Stimulated activated CD8-positive, alpha-beta memory T cell treated with anti-CD3 and anti-CD28 coated beads, Interleukin-7, amount 100 ng/mL, for 24 hours (primary cell): Measurements from ENCODE around the gene NDUFAF3.

Source experiments
- DNase-seq: peaks from one replicate; pipeline ENCODE4 v3.0.0-alpha.2; 2020; ENCODE audit warnings: low read depth

Gene NDUFAF3

GRCh38 chr3:49017971-49018706 is 3.8 kb upstream of the NDUFAF3 start, which contains the start of gene DALRD3:
TSS of gene DALRD3 (minus strand) at chr3:49018580. CDS start at chr3:49018564, 16 bp downstream.
- no peak for DNase-seq

DNA sequence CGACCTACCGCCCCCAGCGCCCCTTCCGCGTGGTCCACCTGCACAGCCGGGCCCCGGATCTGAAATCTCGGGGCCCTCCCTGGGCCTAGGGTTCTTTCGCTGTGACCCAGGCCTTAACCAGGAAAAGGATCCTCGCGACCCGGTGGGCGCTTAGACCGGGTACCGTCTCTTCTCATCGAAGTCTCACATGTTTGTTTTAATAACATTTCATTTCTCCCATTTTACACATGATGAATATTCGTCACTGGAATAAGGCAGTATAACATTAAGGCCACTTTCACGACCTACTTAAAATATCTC is 3.3 kb upstream of the NDUFAF3 start:
- no peak for DNase-seq

- DNase-seq, result no peak
These were observed 2.0 kb upstream of the NDUFAF3 start for GRCh38 chr3:49019941-49020329.

GRCh38 chr3:49020330-49021212 is 1.4 kb upstream of the NDUFAF3 start:
- DNase-seq, result no peak

DNA sequence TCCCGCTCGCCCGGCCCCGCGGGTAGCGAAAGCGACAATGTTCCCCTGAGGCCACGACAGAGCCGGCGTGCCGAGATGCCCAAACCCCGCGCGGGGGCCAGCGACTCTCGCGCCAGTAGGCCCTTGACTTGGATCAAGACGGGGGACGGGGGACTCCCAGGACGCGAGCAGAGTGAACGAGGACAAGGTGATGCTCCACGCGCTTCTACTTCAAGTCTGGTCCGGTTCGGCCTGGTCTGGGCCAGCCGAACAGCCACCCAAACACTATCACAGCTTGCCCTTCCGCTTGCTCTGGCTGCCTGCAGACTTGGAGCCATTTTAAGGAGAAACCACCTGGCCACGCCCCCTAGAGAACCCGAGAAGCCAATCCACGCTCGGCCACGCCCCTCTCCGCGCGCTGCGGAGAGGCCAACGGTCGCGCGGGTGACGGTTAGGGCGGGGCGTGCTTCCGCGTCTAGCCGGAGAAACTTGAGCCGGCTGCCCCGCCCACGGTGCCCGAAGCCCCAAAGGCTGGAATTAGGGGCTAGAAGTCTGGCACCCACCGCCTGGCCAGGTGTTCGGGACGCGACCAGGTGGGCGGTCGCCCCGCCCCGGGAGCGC is 608 bp upstream of the NDUFAF3 start:
- peak; percentile 97 for DNase-seq

GRCh38 chr3:49022688-49023171 is 809 bp downstream of the NDUFAF3 start:
- DNase-seq, result no peak

GRCh38 chr3:49023775-49024174 is 1.9 kb downstream of the NDUFAF3 start:
- no peak for DNase-seq

DNA sequence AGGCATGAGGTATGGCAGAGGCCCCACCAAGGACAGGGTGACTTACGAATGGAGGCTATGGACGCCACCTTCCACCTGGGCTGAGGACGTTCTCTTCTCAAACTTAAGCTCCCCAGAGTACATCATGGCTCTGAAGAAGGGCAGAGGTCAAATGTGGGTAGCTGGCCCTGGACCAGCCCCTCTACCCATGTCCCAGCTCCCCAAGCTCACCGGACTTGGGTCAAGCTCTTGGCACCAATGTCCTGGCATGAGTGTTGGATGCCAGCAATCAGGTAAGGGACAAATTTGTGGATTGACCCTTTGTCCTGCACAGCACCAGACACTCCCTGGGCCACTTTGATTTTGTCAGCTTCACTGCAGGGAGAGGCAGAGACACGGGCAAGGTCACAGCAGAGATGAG is 2.5 kb downstream of the NDUFAF3 start:
- no peak for DNase-seq

GRCh38 chr3:49025005-49025792 is 3.3 kb downstream of the NDUFAF3 start:
- no peak for DNase-seq

GRCh38 chr3:49025793-49026520 is 4.0 kb downstream of the NDUFAF3 start:
- DNase-seq, result no peak

- DNase-seq, result no peak
These were observed 4.6 kb downstream of the NDUFAF3 start for GRCh38 chr3:49026536-49026935.

GRCh38 chr3:49027634-49028033 is 5.7 kb downstream of the NDUFAF3 start:
- no peak for DNase-seq

GRCh38 chr3:49028298-49028672 is 6.4 kb downstream of the NDUFAF3 start:
- DNase-seq, result no peak

GRCh38 chr3:49028673-49029562 is 7.0 kb downstream of the NDUFAF3 start, which contains the start of gene IMPDH2:
TSS of gene IMPDH2 (minus strand) at chr3:49029398. CDS start at chr3:49029350, 48 bp downstream.
- DNase-seq, result peak; percentile 79

GRCh38 chr3:49029563-49029884 is 7.6 kb downstream of the NDUFAF3 start:
- no peak for DNase-seq

- DNase-seq, result no peak
These were observed 8.4 kb downstream of the NDUFAF3 start for GRCh38 chr3:49030321-49030720.

DNA sequence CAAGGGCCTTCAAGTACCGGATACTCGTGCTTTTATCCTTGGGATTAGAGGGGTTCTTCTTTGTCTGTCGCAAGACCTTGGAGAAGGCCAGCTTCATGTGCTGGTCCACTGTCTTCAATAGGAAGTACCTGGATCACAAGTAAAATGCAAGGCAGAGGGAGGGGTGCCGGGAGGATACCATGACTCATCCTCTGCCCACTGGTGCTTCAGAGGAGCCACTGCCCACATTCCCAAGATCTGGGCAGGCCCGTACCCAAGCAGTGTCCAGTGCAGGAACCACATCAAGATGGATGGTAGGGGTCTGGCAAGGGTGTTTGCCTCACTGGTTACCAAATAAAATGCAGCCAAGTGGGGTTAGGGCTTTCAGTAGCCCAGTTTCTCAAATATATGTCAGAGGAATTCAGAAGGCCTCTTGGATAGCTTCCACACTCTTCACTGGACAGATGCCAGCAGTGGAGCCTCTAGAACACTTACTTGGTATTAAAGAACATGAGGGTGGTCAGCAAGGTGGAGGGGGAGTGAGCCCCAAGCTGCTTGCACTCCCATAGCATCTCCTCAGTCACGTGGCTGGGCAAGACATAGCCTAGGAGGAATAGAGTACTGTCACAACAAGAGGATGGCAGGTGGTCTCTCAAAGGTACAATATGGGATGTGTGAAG is 10.9 kb downstream of the NDUFAF3 start:
- no peak for DNase-seq

GRCh38 chr3:49034650-49035049 is 12.7 kb downstream of the NDUFAF3 start:
- DNase-seq, result no peak

DNA sequence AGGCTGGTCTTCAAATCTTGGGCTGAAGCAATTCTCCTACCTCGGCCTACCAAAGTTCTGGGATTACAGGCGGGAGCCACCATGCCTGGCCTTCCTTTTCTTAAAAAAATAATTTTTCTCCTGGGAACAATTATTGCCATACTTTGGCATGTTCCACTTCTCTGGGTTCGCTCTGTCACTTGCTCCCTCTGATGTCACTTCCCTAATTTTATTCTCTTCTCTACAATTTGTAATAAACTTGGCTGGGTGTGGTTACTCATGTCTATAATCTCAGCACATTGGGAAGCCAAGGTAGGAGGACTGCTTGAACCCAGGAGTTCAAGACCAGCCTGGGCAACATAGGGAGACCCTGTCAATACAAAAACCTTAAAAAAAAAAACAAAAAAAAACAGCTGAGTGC is 13.4 kb downstream of the NDUFAF3 start:
- DNase-seq, result no peak

DNA sequence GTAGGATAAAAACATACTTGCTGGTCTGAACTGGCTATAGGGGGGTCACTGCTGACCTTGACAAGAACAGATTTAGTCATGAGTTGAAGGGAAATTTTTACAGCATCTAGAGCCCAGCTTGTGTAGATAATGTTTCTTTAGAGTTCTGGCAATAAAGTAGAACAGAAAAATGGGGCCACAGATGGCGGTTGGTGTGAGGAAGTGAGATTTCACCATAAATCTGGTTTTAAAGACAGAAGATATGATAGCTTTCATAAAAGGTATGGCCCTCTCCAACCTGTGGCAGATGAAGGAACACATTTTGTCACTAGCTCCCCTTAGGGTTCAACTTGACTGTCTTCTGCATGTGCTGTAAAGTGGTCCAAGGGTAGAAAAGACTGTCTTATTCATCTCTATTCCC is 31.6 kb downstream of the NDUFAF3 start:
- DNase-seq, result no peak
